ENCODE measurements around the gene CARMIL1.

DNA sequence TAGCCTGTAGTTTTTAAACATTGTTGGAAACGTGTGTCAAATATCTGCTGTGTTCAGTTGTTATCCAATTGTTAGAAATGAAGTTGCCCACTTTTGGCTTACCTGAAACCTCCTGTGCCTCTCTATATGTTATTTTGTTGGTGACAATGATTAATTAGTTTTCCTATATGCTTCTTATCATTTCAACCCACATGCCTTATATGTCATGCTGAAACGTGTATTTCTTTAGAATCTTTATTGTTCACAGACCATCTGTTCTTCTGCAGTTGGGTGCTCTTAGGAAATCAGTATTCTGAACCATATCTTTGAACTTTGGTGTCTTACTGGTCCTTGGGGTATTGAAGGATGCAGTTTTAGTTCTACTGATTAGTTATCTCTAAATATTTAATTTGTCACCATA lies 281.7 kb downstream of the CARMIL1 start:
- TF ChIP-seq POLR2A (IDR thresholded peaks at IDR 0.05), result no peak
- TF ChIP-seq, protein P1, sequence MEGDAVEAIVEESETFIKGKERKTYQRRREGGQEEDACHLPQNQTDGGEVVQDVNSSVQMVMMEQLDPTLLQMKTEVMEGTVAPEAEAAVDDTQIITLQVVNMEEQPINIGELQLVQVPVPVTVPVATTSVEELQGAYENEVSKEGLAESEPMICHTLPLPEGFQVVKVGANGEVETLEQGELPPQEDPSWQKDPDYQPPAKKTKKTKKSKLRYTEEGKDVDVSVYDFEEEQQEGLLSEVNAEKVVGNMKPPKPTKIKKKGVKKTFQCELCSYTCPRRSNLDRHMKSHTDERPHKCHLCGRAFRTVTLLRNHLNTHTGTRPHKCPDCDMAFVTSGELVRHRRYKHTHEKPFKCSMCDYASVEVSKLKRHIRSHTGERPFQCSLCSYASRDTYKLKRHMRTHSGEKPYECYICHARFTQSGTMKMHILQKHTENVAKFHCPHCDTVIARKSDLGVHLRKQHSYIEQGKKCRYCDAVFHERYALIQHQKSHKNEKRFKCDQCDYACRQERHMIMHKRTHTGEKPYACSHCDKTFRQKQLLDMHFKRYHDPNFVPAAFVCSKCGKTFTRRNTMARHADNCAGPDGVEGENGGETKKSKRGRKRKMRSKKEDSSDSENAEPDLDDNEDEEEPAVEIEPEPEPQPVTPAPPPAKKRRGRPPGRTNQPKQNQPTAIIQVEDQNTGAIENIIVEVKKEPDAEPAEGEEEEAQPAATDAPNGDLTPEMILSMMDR (IDR thresholded peaks at IDR 0.05 in 8 of 11, conservative IDR thresholded peaks at IDR 0.05 in 3 of 11), result no peak

Data from spleen (tissue), 7 donors.